ENCODE data around the gene MAPK14.

DNA sequence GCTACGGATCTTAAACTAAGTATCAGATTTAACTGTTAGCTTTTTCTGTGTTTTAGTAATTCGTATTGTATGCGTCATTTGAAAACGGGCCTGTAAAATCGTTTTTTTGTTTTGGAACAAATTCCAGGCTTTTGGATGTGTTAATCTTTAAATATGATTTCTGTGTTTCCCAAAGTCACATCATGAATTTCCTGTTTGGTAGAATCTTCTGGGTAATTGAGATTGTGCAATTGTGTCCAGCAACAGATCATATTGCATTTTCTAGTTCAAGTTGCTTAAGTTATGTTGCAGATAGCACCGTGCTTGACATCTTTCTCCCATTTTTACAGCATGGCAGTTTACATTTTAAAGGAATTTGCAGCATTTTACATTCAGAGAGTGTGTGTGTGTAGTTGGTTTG lies 1.9 kb downstream of the MAPK14 start:
- TF ChIP-seq, protein P1, sequence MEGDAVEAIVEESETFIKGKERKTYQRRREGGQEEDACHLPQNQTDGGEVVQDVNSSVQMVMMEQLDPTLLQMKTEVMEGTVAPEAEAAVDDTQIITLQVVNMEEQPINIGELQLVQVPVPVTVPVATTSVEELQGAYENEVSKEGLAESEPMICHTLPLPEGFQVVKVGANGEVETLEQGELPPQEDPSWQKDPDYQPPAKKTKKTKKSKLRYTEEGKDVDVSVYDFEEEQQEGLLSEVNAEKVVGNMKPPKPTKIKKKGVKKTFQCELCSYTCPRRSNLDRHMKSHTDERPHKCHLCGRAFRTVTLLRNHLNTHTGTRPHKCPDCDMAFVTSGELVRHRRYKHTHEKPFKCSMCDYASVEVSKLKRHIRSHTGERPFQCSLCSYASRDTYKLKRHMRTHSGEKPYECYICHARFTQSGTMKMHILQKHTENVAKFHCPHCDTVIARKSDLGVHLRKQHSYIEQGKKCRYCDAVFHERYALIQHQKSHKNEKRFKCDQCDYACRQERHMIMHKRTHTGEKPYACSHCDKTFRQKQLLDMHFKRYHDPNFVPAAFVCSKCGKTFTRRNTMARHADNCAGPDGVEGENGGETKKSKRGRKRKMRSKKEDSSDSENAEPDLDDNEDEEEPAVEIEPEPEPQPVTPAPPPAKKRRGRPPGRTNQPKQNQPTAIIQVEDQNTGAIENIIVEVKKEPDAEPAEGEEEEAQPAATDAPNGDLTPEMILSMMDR (conservative IDR thresholded peaks at IDR 0.05): no peak
- TF ChIP-seq EZH2 (IDR thresholded peaks at IDR 0.05; ENCODE audit: low read depth): no peak

Data from PC-9 (cell line).